GM23248 (cell line): ENCODE data around the gene TNS3.

ENCODE experiments used
- EZH2 ChIP-seq: fragments of 200-600 bp; sonication (generic); IDR thresholded peaks from 2 replicates; pipeline ENCODE4 v1.6.1; 2018; ENCODE audit warnings: antibody characterized with exemption, mild to moderate bottlenecking; ENCODE audit not compliant: insufficient read depth, poor library complexity, severe bottlenecking
- EZH2phosphoT487 ChIP-seq: fragments of 200-600 bp; sonication (generic); IDR thresholded peaks from 2 replicates; pipeline ENCODE4 v1.6.1; 2018; ENCODE audit warnings: antibody characterized with exemption, moderate library complexity, mild to moderate bottlenecking, low read depth; ENCODE audit not compliant: insufficient read depth

GRCh38 chr7:47432671-47433563 is 149.0 kb downstream of the TNS3 start:
- no peak for TF ChIP-seq EZH2phosphoT487
- TF ChIP-seq EZH2: no peak
